Mucosa of descending colon (tissue), 3 donors: Measurements from ENCODE around the gene CYTL1. TPM values are rescaled to one million over a fixed set of nuclear protein-coding genes. Genes with fewer than 3 reads are reported as not detected.
A peak's percentile ranks its signal among the peaks of the same experiment; 100 is the strongest.

ENCODE experiments used
- ATAC-seq: fragments of 200-7000 bp; cut with Tn5 transposase; one replicate; pipeline ENCODE4 v1.9.1; 2020; ENCODE audit warnings: mild to moderate bottlenecking, moderate library complexity
- DNase-seq, 3 donors: peaks; one replicate each; pipeline ENCODE4 v3.0.0-alpha.2; 2020
- H3K36me3 ChIP-seq: fragments of 200-600 bp; one replicate; pipeline ENCODE4 v1.8.0; 2021; ENCODE audit warnings: low read depth, mild to moderate bottlenecking
- H3K4me1 ChIP-seq: fragments of 200-600 bp; one replicate; pipeline ENCODE4 v1.8.0; 2021; ENCODE audit warnings: low read depth, mild to moderate bottlenecking
- H3K4me3 ChIP-seq: fragments of 200-600 bp; one replicate; pipeline ENCODE4 v1.8.0; 2021; ENCODE audit warnings: mild to moderate bottlenecking
- H3K9me3 ChIP-seq: fragments of 200-600 bp; one replicate; pipeline ENCODE4 v1.8.0; 2021; ENCODE audit warnings: mild to moderate bottlenecking
- intact Hi-C, 2 donors: fragments of 100-400 bp; cut with DNase I in 1 of 2; cut with micrococcal nuclease in 1 of 2; formaldehyde crosslinking; loops; one replicate each; pipeline versions ENCODE4 v1.11.0 to v1.11.1; 2022; cut with DNase I, micrococcal nuclease
- total RNA-seq, 3 donors: library from RNA; stranded (reverse); fragmentation: NEBNext Ultra II Directional in 2 of 3; extraction: Animal tissue kit (Norgen Biotek cat#: 25700) in 2 of 3; gene quantifications; one replicate each; pipeline versions ENCODE4 v1.2.1 to v1.2.4, GENCODE V29; 2021 to 2023
- TF ChIP-seq, protein P1 (sequence below): fragments of 200-600 bp; IDR thresholded peaks from one replicate; pipeline ENCODE4 v1.8.0; 2022; ENCODE audit warnings: antibody characterized with exemption, mild to moderate bottlenecking
- donor health status: DM: no; HTN: no; CAD: no; lungs with moderate emphysema.
- donor health status: DM: no; HTN: no; CAD: no.
- donor health status: DM: no; HTN: yes; CAD: no.

The CYTL1 gene
- total RNA-seq, 3 donors from 2014 or later: 0.29 to 1.0 TPM; not detected in 1

DNA sequence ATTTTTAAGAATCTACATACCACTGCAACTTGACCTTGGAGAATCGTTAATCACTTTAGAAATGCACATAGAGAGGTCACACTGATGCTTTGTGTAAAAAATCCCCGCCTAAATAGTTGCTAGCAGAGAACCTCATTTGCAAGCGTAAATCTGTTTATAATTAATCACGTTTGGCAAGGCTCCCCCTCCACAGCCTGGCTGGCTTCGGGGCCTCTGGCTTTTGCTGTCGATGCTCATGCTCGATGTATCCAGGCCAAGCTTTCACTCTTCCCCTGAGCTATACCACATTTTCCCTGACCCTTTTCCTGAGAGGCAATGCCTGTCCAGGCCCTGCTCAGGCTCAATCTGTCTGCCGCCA lies 23.4 kb downstream of the CYTL1 start:
- no peak for ATAC-seq

DNA sequence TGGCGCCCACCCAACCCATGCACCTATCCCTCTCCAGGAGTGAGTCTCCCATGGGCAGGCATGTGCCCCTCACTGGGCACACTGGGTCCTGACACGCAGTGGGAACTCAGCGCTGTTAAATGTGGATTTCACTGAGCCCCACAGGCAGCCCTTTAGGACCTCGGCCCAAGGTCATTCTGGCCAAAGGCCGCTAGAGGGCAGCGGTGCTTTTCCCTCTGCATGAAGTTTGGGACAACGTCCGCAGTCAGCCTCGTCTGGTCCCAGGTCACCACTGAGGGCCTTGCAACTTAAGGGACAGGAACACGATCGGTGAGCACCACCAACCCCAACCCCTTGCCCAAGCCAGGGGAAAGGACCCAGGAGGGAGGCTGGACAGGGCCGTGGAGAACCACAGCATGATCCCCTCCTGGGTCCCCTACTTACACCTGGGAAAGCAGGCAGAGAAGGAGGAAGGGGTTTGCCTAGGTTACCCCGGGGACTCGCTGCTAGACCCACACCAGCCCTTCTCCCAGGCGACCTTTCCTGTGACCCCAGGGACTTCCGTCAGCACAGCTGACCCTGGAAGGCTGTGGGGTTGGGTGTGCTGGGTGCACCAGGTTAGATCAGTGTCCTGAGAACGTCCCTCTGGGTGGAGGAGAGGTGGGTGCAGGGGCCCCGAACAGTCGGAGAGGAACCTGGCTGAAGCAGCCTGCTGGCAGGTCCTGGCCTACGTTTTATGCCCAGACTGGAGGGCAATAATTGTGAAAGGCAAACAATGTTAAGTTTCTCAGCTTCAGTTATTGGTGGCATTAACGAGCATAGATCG lies 24.0 kb downstream of the CYTL1 start:
- H3K4me1 ChIP-seq: no peaks in the 10 kb centered on the region
- intact Hi-C loops: no loop called here
- no peak overlapping the region for H3K4me3 ChIP-seq
- ATAC-seq (peak; percentile 72), DNase-seq (peak in 2 of 3 donors; percentile 68 to 72)
- TF ChIP-seq, protein P1, sequence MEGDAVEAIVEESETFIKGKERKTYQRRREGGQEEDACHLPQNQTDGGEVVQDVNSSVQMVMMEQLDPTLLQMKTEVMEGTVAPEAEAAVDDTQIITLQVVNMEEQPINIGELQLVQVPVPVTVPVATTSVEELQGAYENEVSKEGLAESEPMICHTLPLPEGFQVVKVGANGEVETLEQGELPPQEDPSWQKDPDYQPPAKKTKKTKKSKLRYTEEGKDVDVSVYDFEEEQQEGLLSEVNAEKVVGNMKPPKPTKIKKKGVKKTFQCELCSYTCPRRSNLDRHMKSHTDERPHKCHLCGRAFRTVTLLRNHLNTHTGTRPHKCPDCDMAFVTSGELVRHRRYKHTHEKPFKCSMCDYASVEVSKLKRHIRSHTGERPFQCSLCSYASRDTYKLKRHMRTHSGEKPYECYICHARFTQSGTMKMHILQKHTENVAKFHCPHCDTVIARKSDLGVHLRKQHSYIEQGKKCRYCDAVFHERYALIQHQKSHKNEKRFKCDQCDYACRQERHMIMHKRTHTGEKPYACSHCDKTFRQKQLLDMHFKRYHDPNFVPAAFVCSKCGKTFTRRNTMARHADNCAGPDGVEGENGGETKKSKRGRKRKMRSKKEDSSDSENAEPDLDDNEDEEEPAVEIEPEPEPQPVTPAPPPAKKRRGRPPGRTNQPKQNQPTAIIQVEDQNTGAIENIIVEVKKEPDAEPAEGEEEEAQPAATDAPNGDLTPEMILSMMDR: peak; percentile 83
- no peaks in the 10 kb centered on the region for H3K36me3 ChIP-seq
- no peaks in the 10 kb centered on the region for H3K9me3 ChIP-seq

More for the DNA sequence above, 23.4 kb downstream of the CYTL1 start:
- no peaks in the 10 kb centered on the region for H3K4me1 ChIP-seq
- H3K9me3 ChIP-seq: no peaks in the 10 kb centered on the region
- no peak overlapping the region for H3K4me3 ChIP-seq
- no peaks in the 10 kb centered on the region for H3K36me3 ChIP-seq
- TF ChIP-seq, protein P1: no peak
- no peak for DNase-seq
- intact Hi-C loops: no loop called here

DNA sequence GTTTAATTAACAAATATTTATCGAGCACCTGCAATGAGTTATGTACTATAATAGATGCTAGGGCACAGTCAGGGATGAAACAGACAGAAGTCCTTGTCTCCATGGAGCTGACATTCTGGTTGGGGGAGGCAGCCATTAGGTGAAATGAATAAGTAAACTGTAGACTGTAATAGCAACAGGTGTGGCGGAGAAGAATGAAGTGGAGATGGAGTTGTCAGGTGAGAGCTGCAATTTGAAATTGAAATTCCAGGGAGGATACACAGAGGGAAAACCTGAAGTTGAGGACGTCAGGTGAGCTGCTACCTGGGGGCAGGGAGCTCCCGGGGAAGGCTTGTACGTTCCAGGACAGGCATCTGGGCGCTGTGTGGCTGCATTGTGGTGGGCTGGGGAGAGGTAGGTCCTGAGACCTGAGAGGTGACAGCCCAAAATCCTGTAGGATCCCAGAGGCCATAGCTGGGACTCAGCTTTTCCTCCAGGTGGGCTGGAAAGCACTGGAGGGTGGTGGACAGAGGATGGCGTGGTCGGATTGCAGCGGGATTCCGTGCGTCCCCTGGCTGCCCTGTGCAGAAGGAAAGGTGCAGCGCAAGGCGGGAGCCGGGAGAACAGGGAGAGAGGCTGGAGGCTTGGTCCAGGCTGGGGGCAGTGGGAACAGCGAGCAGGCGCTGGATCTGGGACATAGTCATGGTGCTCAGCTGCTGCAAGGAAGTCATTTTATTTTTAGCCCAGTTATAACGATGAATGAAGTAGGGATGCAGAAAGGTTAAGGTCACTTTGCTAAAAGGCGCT lies 24.8 kb downstream of the CYTL1 start:
- DNase-seq (no peak), ATAC-seq (no peak)
- Histone ChIP-seq H3K4me1 (no peaks in the 10 kb centered on the region), H3K36me3 (no peaks in the 10 kb centered on the region), H3K4me3 (no peak overlapping the region), H3K9me3 (no peaks in the 10 kb centered on the region)
- TF ChIP-seq, protein P1: no peak
- intact Hi-C loops: no loop called here

DNA sequence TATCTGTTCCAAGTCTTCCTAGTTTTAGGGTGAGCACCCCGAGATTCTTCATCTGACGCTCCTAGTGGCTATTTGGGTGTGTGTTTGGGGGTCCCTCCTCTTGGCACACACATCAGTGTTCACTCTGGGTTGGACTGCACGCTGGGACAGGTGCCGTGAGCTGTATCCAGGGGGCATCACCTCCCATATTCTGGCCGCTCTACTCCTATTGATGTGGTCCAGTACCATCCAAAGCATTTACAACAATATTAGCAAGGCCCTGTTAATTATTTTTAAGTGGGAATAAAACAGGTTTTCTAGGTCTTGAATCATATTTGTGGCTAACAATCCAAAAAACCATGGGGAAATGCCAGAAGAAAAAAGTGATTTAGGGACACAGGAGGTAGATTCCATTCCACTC lies 26.4 kb downstream of the CYTL1 start:
- H3K9me3 ChIP-seq: no peaks in the 10 kb centered on the region
- ATAC-seq (no peak), DNase-seq (no peak)
- intact Hi-C loops: no loop called here
- no peaks in the 10 kb centered on the region for H3K36me3 ChIP-seq
- H3K4me3 ChIP-seq: no peak overlapping the region
- no peaks in the 10 kb centered on the region for H3K4me1 ChIP-seq
- TF ChIP-seq, protein P1: no peak

DNA sequence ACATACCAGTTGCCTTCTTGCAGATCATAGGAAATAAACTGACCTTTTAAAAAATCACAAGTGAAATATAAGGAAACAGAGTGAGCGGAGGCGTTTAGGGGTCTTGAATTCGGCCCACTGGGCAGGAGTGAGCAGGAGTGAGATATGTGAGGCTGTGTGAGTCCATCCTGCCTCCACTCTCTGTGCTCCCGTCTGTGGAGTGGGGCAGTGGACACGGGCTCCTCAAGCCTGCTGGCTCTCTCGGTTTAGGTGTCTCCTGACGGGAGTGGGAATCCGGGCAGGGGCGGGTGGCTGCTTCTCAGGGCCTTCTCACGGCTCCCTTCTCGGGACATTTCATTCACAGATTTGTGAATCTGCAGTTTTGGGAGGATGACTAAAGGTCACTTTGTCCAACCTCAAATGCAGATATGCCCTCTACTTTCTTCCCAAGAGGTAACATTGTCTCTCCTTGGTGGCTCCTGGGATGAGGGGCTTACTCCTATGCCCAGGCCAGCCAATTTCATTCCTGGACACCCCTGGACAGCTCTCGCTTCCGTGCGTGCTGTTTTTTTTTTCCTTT lies 27.6 kb downstream of the CYTL1 start:
- no peak for DNase-seq
- ATAC-seq: no peak
- no peaks in the 10 kb centered on the region for H3K4me1 ChIP-seq
- H3K4me3 ChIP-seq: no peak overlapping the region
- TF ChIP-seq, protein P1: no peak
- intact Hi-C loops: no loop called here
- H3K9me3 ChIP-seq: no peaks in the 10 kb centered on the region
- no peaks in the 10 kb centered on the region for H3K36me3 ChIP-seq
